LoVo (cell line): Measurements from ENCODE around the gene TMEM132D.
"Not testable (repeated sequence)": the region's sequence is repeated elsewhere in the genome, so short reads cannot be mapped to it uniquely, and the experiment has no call there.

Source experiments
- DNase-seq: peaks from one replicate; pipeline ENCODE4 v3.0.0-alpha.2; 2016; ENCODE audit warnings: low spot score

Gene TMEM132D

DNA sequence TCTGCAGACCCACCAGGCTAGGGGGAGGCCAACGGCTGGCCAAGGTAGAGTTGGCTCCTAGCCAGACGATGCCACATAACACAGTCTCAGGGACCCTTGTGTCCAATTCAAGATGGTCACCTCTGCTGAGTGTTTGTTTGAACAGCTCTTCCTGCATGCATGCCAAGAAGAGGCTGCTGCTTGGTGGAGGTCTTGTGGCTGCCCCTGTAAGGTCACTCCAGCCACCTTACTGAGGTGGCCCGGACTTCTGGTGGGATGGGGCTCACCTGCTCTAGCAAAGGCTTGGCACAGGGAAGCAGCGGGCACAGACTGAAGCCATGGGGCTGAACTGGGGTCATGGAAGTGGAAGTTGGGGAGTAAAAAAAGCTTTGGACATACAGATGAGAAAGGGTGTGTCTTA, 840.2 kb downstream of the TMEM132D start:
- DNase-seq: no peak

DNA sequence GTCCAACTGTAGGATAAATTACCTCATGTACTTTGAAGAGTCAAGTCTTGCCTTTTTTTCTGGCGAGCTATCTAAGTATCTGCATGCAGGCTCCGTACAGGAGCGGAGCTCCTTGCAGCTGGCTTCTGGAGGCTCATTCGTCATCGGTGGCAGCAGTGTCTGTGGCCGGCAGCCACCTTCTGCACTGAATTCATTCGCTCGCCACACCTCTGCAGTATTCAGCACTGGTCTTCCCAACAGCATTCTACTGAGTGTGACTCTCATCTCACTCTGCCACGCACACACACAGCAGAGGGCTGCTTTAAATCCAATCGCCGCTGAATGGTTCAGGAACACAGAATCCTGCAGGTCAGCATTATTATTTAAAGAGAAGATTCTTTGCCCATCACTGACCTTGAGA, 850.6 kb downstream of the TMEM132D start:
- DNase-seq: no peak

DNA sequence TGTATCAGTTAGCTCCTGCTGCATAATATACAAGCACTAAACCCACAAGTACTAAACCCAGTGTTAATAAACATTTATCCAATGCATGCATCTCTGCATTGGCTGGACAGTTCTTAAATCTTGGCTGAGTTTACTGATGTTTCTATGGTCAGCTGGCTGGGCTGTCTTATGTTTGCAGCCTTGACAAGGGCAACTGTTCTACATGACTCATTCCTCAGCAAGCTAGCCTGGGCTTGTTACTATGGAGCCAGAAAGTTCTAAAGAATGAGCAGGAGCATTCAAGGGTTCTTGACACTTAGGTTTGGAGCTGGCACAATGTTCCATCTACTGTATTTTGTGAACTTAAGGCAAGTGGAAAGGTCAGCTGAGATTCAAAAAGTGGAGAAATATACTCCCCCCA, 851.5 kb downstream of the TMEM132D start:
- DNase-seq: no peak

DNA sequence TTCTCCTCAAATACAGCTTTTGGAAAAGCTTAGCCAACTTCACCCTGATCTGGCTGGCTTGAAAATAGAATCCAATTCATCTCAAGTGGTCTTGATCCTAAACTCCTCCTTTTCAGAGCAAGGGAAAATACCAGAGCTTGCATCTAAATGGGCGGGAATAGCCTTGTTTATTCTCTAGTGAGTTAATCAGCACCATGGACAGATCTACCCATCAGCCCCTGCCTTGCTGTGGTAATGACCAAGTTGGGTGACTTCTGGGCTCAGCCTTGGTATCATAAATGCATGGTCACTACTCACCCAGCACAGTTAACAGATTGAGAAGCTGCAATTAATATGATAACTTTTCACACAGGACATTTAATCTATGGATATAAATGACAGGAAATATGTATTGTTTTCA, 853.9 kb downstream of the TMEM132D start:
- peak; percentile 27 for DNase-seq

DNA sequence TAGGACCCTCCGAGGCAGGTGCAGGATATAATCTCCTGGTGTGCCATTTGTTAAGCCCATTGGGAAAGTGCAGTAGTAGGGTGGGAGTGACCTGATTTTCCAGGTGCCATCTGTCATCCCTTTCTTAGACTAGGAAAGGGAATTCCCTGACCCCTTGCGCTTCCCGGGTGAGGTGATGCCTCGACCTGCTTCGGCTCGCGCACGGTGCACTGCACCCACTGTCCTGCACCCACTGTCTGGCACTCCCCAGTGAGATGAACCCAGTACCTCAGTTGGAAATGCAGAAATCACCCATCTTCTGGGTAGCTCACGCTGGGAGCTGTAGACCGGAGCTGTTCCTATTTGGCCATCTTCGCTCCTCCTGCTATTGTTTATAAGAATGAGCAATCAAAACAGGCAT, 860.5 kb downstream of the TMEM132D start:
- DNase-seq: not testable (repeated sequence)

DNA sequence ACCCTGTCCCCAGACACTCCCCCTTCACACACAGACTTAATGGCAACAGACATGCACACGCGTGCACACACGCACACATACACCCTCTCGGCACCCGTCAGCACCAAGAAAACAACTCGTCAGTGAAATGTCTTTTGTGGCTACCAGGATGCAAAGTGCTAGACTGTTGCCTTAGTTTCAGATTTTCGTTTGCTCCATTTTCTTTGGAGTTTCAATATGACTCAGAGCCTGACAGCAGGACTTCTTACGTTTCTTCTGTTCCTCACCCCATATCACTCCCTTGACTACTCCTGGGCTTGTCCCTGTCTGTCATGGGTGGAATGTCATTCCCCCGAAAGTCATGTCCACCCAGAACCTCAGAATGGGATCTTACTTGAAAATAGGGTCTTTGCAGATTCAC, 867.7 kb downstream of the TMEM132D start:
- DNase-seq: no peak

DNA sequence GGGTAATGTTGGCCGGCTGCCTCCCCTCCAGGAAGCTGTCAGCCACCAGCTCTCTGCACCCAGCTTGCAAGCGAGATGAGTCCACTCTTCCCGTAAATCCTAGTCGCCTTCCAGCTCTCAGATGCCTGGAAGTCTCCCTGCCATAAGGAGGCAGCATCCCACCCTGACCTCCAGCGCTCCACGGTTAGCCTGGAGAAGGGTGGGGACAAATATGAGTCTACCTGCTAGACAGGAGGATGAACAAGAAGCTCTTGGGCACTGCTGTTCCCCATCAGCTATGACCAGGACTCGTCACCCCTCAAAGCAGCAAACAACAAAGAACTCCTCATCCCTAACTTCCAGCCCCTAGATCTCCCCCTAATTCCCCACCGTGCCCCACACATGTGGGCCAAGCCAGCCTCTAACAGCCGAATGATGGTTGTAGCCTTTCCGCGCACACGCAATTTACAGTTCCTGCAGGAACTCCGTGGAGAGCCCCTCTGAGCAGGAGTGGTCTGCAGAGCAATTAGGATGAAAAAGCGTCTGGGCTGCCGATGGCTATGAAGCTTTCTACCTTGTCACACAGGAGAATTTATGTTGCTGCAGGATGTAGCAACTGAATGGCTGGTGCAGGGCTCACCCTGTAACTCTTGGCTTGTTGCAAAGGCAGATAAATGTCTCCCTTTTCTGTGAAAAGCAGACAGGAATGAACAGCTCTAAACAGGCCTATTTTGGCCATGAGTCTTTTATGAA, 869.1 kb downstream of the TMEM132D start:
- DNase-seq: no peak

DNA sequence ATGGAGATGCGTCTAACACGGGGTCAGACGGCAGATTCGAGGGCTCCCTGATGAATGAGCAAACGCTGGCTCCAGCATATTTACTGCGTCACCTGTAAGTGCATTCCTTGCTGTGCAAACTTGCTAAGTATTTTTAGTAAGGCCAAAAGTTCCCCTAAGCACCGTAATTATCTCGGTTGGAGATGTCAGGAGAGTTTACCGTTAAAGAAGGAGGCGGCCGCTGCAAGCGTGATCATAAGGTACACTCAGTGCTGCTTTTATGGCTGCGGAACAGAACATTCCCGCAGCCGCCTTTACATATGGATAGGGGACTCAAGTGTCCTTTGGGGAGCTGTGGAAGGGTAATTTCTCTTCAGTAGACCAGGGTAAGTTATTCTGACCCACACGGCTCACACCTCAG, 875.0 kb downstream of the TMEM132D start:
- no peak for DNase-seq

DNA sequence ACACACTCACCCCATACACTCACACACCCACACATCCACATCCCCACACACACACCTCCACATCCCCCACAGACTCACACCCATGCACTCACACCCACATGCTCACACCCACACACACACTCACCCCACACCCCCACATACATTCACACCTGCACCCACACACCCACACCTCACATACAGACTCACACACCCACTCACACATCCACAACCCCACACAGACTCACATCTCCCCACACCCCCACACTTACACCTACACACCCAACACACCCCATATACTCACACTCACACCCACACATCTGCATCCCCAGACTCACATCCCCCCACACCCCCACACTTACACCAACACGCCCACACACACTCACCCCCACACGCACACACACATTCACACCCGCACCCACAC, 878.8 kb downstream of the TMEM132D start:
- DNase-seq: no peak
